ENCODE data around the gene RPL36.

DNA sequence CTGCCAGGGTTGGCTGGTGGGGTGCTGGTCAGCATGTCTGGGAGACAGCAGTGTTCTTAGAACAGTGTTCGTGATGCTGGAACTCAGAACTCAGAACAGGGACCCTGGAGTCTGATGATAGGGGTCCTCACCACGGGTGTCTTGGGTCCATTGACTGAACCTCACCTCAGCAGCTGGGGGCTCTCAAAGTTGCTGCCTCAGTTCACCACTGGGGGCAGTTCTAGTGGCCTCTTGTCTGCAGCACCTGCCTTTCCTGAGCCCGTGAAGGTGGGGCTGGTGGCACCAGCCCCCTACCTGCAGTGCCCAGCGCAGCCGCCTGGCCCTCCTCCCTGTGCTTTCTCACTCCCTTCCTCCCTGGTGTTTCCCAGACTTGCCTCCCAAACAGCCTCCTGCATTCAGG, 38.7 kb upstream of the RPL36 start:
- TF ChIP-seq, protein P1, sequence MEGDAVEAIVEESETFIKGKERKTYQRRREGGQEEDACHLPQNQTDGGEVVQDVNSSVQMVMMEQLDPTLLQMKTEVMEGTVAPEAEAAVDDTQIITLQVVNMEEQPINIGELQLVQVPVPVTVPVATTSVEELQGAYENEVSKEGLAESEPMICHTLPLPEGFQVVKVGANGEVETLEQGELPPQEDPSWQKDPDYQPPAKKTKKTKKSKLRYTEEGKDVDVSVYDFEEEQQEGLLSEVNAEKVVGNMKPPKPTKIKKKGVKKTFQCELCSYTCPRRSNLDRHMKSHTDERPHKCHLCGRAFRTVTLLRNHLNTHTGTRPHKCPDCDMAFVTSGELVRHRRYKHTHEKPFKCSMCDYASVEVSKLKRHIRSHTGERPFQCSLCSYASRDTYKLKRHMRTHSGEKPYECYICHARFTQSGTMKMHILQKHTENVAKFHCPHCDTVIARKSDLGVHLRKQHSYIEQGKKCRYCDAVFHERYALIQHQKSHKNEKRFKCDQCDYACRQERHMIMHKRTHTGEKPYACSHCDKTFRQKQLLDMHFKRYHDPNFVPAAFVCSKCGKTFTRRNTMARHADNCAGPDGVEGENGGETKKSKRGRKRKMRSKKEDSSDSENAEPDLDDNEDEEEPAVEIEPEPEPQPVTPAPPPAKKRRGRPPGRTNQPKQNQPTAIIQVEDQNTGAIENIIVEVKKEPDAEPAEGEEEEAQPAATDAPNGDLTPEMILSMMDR (IDR thresholded peaks at IDR 0.05; ENCODE audit: poor library complexity) = no peak
- no peak for TF ChIP-seq EZH2phosphoT487 (IDR thresholded peaks at IDR 0.05; ENCODE audit: low read depth, severe bottlenecking, unreplicated experiment)
- no peak for TF ChIP-seq EZH2 (IDR thresholded peaks at IDR 0.05; ENCODE audit: borderline replicate concordance)

Measured in hepatocyte (in vitro differentiated cells).